ENCODE results near the gene MAT2B.

Gene MAT2B

GRCh38 chr5:163489055-163489744 lies 16.2 kb upstream of the MAT2B start:
- Histone ChIP-seq H3K9me3 (ENCODE audit: insufficient read depth, low read length) (no peaks in the 10 kb centered on the region), H3K36me3 (ENCODE audit: insufficient read depth, insufficient read length, low read length) (peaks cover 42% of the 10 kb centered on the region), H3K27me3 (ENCODE audit: insufficient read depth, insufficient read length) (no peaks in the 10 kb centered on the region), H3K4me3 (ENCODE audit: insufficient read length, low read depth) (no peak overlapping the region), H3K4me1 (ENCODE audit: insufficient read depth, insufficient read length) (peaks cover 8% of the 10 kb centered on the region), H3K9ac (ENCODE audit: insufficient read length, low read depth) (no peak overlapping the region)
- no peak for DNase-seq (ENCODE audit: low read depth, low spot score)
- no peak for TF ChIP-seq ZNF274 (IDR thresholded peaks at IDR 0.05; ENCODE audit: low read depth, low read length)
- no peak for TF ChIP-seq YY1 (IDR thresholded peaks at IDR 0.05; ENCODE audit: insufficient read depth, insufficient read length)
- TF ChIP-seq SUZ12 (IDR thresholded peaks at IDR 0.05; ENCODE audit: extremely low read depth, insufficient read depth, insufficient read length), result no peak

- Histone ChIP-seq H3K9me3 (ENCODE audit: insufficient read depth, low read length) (no peaks in the 10 kb centered on the region), H3K4me3 (ENCODE audit: insufficient read length, low read depth) (no peak overlapping the region), H3K36me3 (ENCODE audit: insufficient read depth, insufficient read length, low read length) (peaks cover 39% of the 10 kb centered on the region), H3K9ac (ENCODE audit: insufficient read length, low read depth) (no peak overlapping the region), H3K4me1 (ENCODE audit: insufficient read depth, insufficient read length) (peaks cover 8% of the 10 kb centered on the region), H3K27me3 (ENCODE audit: insufficient read depth, insufficient read length) (no peaks in the 10 kb centered on the region)
- DNase-seq (ENCODE audit: low read depth, low spot score), result no peak
- TF ChIP-seq ZNF274 (IDR thresholded peaks at IDR 0.05; ENCODE audit: low read depth, low read length) (no peak), YY1 (IDR thresholded peaks at IDR 0.05; ENCODE audit: insufficient read depth, insufficient read length) (no peak), SUZ12 (IDR thresholded peaks at IDR 0.05; ENCODE audit: extremely low read depth, insufficient read depth, insufficient read length) (no peak)
Measured at GRCh38 chr5:163489745-163490075, 15.7 kb upstream of the MAT2B start.

GRCh38 chr5:163496286-163496685 lies 9.1 kb upstream of the MAT2B start:
- H3K9ac ChIP-seq (ENCODE audit: insufficient read length, low read depth), result no peak overlapping the region
- no peak for DNase-seq (ENCODE audit: low read depth, low spot score)
- no peak overlapping the region for H3K4me3 ChIP-seq (ENCODE audit: insufficient read length, low read depth)
- H3K9me3 ChIP-seq (ENCODE audit: insufficient read depth, low read length), result no peaks in the 10 kb centered on the region
- TF ChIP-seq YY1 (IDR thresholded peaks at IDR 0.05; ENCODE audit: insufficient read depth, insufficient read length) (no peak), ZNF274 (IDR thresholded peaks at IDR 0.05; ENCODE audit: low read depth, low read length) (no peak), SUZ12 (IDR thresholded peaks at IDR 0.05; ENCODE audit: extremely low read depth, insufficient read depth, insufficient read length) (no peak)
- H3K27me3 ChIP-seq (ENCODE audit: insufficient read depth, insufficient read length), result no peaks in the 10 kb centered on the region
- no peaks in the 10 kb centered on the region for H3K4me1 ChIP-seq (ENCODE audit: insufficient read depth, insufficient read length)
- H3K36me3 ChIP-seq (ENCODE audit: insufficient read depth, insufficient read length, low read length), result peaks cover 8% of the 10 kb centered on the region

GRCh38 chr5:163497315-163497714 lies 8.1 kb upstream of the MAT2B start:
- H3K4me1 ChIP-seq (ENCODE audit: insufficient read depth, insufficient read length), result no peaks in the 10 kb centered on the region
- no peaks in the 10 kb centered on the region for H3K27me3 ChIP-seq (ENCODE audit: insufficient read depth, insufficient read length)
- H3K4me3 ChIP-seq (ENCODE audit: insufficient read length, low read depth), result no peak overlapping the region
- no peaks in the 10 kb centered on the region for H3K9me3 ChIP-seq (ENCODE audit: insufficient read depth, low read length)
- DNase-seq (ENCODE audit: low read depth, low spot score), result no peak
- no peak overlapping the region for H3K9ac ChIP-seq (ENCODE audit: insufficient read length, low read depth)
- TF ChIP-seq SUZ12 (IDR thresholded peaks at IDR 0.05; ENCODE audit: extremely low read depth, insufficient read depth, insufficient read length), result no peak
- no peak for TF ChIP-seq ZNF274 (IDR thresholded peaks at IDR 0.05; ENCODE audit: low read depth, low read length)
- TF ChIP-seq YY1 (IDR thresholded peaks at IDR 0.05; ENCODE audit: insufficient read depth, insufficient read length), result no peak
- peaks cover 7% of the 10 kb centered on the region for H3K36me3 ChIP-seq (ENCODE audit: insufficient read depth, insufficient read length, low read length)

- DNase-seq (ENCODE audit: low read depth, low spot score), result no peak
- Histone ChIP-seq H3K4me3 (ENCODE audit: insufficient read length, low read depth) (no peak overlapping the region), H3K9me3 (ENCODE audit: insufficient read depth, low read length) (no peaks in the 10 kb centered on the region), H3K36me3 (ENCODE audit: insufficient read depth, insufficient read length, low read length) (no peaks in the 10 kb centered on the region), H3K27me3 (ENCODE audit: insufficient read depth, insufficient read length) (no peaks in the 10 kb centered on the region), H3K4me1 (ENCODE audit: insufficient read depth, insufficient read length) (no peaks in the 10 kb centered on the region), H3K9ac (ENCODE audit: insufficient read length, low read depth) (no peak overlapping the region)
- TF ChIP-seq YY1 (IDR thresholded peaks at IDR 0.05; ENCODE audit: insufficient read depth, insufficient read length) (no peak), SUZ12 (IDR thresholded peaks at IDR 0.05; ENCODE audit: extremely low read depth, insufficient read depth, insufficient read length) (no peak), ZNF274 (IDR thresholded peaks at IDR 0.05; ENCODE audit: low read depth, low read length) (no peak)
Measured at GRCh38 chr5:163498886-163499285, 6.5 kb upstream of the MAT2B start.

GRCh38 chr5:163502521-163502920 lies 2.9 kb upstream of the MAT2B start:
- H3K4me3 ChIP-seq (ENCODE audit: insufficient read length, low read depth), result no peak overlapping the region
- TF ChIP-seq ZNF274 (IDR thresholded peaks at IDR 0.05; ENCODE audit: low read depth, low read length) (no peak), SUZ12 (IDR thresholded peaks at IDR 0.05; ENCODE audit: extremely low read depth, insufficient read depth, insufficient read length) (no peak), YY1 (IDR thresholded peaks at IDR 0.05; ENCODE audit: insufficient read depth, insufficient read length) (no peak)
- DNase-seq (ENCODE audit: low read depth, low spot score), result no peak

GRCh38 chr5:163503106-163504078 lies 2.0 kb upstream of the MAT2B start:
- Histone ChIP-seq H3K27me3 (ENCODE audit: insufficient read depth, insufficient read length) (no peaks in the 10 kb centered on the region), H3K4me1 (ENCODE audit: insufficient read depth, insufficient read length) (no peaks in the 10 kb centered on the region), H3K9me3 (ENCODE audit: insufficient read depth, low read length) (no peaks in the 10 kb centered on the region), H3K4me3 (ENCODE audit: insufficient read length, low read depth) (peak overlapping the region; percentile 45), H3K36me3 (ENCODE audit: insufficient read depth, insufficient read length, low read length) (no peaks in the 10 kb centered on the region), H3K9ac (ENCODE audit: insufficient read length, low read depth) (peak overlapping the region; percentile 76)
- no peak for TF ChIP-seq YY1 (IDR thresholded peaks at IDR 0.05; ENCODE audit: insufficient read depth, insufficient read length)
- no peak for TF ChIP-seq ZNF274 (IDR thresholded peaks at IDR 0.05; ENCODE audit: low read depth, low read length)
- TF ChIP-seq SUZ12 (IDR thresholded peaks at IDR 0.05; ENCODE audit: extremely low read depth, insufficient read depth, insufficient read length), result no peak
- peak; percentile 72 for DNase-seq (ENCODE audit: low read depth, low spot score)

More at GRCh38 chr5:163502521-163502920, 2.9 kb upstream of the MAT2B start:
- H3K27me3 ChIP-seq (ENCODE audit: insufficient read depth, insufficient read length), result no peaks in the 10 kb centered on the region
- no peaks in the 10 kb centered on the region for H3K36me3 ChIP-seq (ENCODE audit: insufficient read depth, insufficient read length, low read length)
- no peaks in the 10 kb centered on the region for H3K9me3 ChIP-seq (ENCODE audit: insufficient read depth, low read length)
- no peaks in the 10 kb centered on the region for H3K4me1 ChIP-seq (ENCODE audit: insufficient read depth, insufficient read length)
- no peak overlapping the region for H3K9ac ChIP-seq (ENCODE audit: insufficient read length, low read depth)
